ENCODE data around the gene UNC80.

DNA sequence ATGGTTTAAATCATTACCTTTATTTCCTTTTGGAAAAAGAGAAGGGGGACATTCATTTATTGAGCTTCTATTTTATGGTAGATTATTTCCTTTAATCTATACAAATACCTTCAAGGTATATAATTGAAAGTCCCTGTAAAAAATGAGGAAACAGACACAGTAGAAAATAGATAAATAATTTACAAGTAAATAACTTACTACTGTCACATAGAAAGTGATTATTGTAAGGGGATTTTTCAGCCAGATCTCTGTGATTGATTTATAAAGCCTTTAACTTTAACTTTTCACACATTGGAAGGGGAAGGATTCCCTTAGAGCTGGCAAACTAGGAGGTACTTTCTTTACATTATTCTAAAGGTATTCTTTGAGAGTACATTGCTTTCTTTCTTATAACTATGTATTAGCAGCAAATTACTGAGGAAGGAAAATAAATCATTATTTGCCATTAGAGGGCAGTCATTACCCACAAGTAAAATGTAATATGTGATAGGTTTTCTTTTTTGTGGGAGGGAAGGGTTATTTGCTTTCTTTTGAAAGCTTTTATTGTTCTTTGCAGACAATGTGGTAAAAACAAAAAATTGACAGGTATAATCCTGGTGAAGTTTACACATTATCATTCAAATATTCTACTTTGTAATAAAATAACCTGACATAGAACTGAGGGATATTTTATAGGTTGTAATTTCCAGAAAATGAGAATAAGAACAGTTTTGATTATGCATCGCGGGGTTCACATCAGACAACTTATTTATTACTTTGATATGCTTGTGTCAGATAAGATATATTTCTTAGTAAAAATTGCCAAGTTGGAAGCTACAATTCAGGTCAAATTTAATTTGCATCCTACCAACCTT lies 206.0 kb downstream of the UNC80 start:
- TF ChIP-seq POLR2A (IDR thresholded peaks at IDR 0.05) = no peak
- TF ChIP-seq, protein P1, sequence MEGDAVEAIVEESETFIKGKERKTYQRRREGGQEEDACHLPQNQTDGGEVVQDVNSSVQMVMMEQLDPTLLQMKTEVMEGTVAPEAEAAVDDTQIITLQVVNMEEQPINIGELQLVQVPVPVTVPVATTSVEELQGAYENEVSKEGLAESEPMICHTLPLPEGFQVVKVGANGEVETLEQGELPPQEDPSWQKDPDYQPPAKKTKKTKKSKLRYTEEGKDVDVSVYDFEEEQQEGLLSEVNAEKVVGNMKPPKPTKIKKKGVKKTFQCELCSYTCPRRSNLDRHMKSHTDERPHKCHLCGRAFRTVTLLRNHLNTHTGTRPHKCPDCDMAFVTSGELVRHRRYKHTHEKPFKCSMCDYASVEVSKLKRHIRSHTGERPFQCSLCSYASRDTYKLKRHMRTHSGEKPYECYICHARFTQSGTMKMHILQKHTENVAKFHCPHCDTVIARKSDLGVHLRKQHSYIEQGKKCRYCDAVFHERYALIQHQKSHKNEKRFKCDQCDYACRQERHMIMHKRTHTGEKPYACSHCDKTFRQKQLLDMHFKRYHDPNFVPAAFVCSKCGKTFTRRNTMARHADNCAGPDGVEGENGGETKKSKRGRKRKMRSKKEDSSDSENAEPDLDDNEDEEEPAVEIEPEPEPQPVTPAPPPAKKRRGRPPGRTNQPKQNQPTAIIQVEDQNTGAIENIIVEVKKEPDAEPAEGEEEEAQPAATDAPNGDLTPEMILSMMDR (IDR thresholded peaks at IDR 0.05) = no peak

Data from lower leg skin (tissue), 3 donors.